ENCODE results near the gene ARHGEF17. TPM values are rescaled to one million over a fixed set of nuclear protein-coding genes. Genes with fewer than 3 reads are reported as not detected.

ARHGEF17 gene
- total and polyA plus RNA-seq, 2 of the 8 experiments (the other 6 are each of a cell fraction or from before 2014, with no cell fraction given): 11.3 to 14.6 TPM

- TF ChIP-seq FOSL1 (IDR thresholded peaks at IDR 0.05; ENCODE audit: insufficient read depth, low read depth, low read length) (no peak), CBX8 (IDR thresholded peaks at IDR 0.05; ENCODE audit: borderline replicate concordance, low read depth, low read length) (no peak), BRCA1 (IDR thresholded peaks at IDR 0.05; ENCODE audit: low read depth, low read length) (no peak), TCF12 (IDR thresholded peaks at IDR 0.05; ENCODE audit: low read depth, low read length) (no peak), EGR1 (IDR thresholded peaks at IDR 0.05; ENCODE audit: borderline replicate concordance, low read depth, low read length) (no peak)
These were observed 12.1 kb upstream of the ARHGEF17 start (continued) for GRCh38 chr11:73295996-73296318.

Measured in H1 (cell line).